ENCODE measurements around the gene ADAMTS15.

Gene ADAMTS15, protein sequence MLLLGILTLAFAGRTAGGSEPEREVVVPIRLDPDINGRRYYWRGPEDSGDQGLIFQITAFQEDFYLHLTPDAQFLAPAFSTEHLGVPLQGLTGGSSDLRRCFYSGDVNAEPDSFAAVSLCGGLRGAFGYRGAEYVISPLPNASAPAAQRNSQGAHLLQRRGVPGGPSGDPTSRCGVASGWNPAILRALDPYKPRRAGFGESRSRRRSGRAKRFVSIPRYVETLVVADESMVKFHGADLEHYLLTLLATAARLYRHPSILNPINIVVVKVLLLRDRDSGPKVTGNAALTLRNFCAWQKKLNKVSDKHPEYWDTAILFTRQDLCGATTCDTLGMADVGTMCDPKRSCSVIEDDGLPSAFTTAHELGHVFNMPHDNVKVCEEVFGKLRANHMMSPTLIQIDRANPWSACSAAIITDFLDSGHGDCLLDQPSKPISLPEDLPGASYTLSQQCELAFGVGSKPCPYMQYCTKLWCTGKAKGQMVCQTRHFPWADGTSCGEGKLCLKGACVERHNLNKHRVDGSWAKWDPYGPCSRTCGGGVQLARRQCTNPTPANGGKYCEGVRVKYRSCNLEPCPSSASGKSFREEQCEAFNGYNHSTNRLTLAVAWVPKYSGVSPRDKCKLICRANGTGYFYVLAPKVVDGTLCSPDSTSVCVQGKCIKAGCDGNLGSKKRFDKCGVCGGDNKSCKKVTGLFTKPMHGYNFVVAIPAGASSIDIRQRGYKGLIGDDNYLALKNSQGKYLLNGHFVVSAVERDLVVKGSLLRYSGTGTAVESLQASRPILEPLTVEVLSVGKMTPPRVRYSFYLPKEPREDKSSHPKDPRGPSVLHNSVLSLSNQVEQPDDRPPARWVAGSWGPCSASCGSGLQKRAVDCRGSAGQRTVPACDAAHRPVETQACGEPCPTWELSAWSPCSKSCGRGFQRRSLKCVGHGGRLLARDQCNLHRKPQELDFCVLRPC

GRCh38 chr11:130448416-130449309 is at the start of gene ADAMTS15:
Gene ADAMTS15 (plus strand): TSS chr11:130448645. CDS start chr11:130448974, 329 bp downstream.
- no peak for DNase-seq

DNA sequence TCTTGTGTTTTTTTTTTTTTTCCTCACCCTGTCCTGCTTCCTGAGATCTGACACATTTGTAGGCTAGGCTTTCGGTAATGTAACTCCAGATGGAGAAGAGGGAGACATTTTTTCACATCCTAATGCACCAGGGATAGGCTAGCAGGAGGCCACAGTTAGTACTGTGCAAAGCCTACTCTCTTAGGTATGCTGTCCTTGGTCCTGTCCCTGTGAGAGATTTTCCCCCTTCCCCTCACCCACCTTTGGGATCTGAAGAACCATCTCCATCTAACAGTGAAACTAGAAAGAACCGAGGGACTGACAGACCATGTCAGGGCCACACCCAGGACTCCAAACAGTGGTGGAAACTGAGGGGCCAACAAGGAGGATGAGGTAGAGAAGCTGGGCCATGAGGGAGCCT is 49.2 kb upstream of the ADAMTS15 start:
- DNase-seq, result no peak

- no peak for DNase-seq
Measured at GRCh38 chr11:130400781-130401483, 47.5 kb upstream of the ADAMTS15 start.

DNA sequence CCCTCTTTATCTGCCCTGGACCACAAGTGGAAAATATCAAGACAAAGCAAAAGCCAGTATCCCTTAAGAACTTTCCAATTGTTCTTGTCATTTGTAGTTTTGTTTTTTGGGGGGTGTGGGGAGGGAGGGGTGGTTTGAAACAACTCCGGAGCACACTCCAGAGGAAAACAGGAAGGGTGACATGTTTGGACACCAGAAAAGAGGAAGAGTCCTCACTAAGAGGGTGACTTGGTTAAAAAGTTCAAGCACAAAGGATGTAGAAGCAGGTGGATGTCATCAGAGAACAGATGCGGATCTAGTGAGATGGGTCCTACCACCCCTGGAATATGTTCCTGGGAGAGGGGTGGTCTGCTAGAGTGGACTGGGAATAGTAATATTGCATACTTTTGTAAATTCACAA is 45.9 kb upstream of the ADAMTS15 start:
- DNase-seq, result no peak

- no peak for DNase-seq
Measured at GRCh38 chr11:130403271-130403804, 45.1 kb upstream of the ADAMTS15 start.

DNA sequence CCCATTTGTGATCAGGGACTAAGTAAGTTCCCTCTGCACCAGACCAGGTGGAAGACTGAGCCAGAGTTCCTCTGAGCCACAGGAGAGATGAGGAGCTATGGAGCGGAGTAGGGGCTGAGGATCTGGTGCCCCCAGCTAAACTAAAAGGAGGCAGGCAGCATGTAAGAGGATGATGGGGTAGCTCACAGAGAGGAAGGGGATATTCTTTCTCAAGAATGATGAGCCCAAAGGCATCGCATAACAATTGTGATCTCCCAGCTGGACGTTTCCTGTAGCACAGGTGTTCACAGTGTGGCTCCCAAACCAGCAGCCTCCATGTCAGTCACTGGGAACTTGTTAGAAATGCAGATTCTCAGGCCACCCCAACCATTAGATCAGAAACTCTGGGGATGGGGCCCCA is 44.5 kb upstream of the ADAMTS15 start:
- no peak for DNase-seq

DNA sequence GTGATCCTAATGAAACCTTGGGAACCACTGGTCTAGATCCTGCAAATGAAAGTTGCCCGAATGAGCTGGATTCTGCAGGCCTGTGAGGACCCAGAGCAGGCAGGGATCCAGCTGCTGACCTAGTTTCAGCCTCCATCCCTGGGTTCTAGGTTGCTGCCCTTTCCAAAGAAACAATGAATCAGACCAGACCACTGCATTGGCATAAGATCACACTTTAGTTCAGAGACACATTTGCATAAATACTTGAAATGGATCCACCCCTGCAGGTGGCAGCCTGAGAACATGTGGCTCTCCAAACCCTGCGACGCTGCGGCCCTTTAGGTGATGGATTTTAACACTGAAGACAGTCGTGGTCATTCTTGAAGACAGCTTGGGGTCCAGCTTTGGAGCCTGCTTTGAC is 43.7 kb upstream of the ADAMTS15 start:
- no peak for DNase-seq

DNA sequence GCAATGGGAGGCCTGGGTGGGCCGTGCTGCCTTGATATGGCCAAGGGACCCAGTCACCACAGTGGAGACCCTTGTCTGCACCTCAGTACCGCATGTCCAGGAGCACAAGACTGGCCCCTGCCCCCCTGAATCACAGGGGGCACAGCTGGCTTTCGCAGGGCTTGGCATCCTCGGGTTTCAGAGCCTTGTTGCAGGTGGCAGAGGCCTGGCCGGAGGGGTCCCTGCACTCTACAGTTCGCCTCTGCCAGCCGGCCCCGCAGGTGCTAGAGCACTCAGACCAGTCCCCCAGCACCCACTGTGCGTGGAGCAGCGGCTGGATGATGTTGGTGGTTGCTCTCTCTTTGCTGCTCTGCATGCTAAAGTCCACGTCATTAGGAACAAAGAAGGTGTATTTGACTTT is 43.0 kb upstream of the ADAMTS15 start:
- DNase-seq, result no peak

DNA sequence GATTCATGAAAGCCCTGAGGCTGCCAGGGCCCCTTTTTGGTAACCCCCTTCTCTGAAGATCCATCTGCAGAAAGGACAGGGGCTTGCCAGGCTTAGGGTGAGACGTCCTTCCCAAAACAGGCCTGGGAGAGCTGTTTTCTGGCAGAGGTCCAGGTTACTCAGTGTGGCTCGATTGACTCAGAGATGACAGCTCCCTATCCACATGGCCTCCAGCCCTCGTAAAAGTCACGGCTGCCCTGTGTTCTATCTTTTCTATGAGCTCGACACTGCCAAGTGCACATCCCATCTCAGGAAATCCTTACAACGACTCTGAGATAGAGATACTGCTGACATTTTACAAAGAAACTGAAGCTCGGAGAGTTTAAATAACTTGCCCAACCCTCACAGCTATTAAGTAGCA is 40.5 kb upstream of the ADAMTS15 start:
- no peak for DNase-seq

GRCh38 chr11:130408401-130408890 is 40.0 kb upstream of the ADAMTS15 start:
- DNase-seq, result no peak

GRCh38 chr11:130408901-130409300 is 39.5 kb upstream of the ADAMTS15 start:
- no peak for DNase-seq

GRCh38 chr11:130409594-130410388 is 38.7 kb upstream of the ADAMTS15 start:
- no peak for DNase-seq

DNA sequence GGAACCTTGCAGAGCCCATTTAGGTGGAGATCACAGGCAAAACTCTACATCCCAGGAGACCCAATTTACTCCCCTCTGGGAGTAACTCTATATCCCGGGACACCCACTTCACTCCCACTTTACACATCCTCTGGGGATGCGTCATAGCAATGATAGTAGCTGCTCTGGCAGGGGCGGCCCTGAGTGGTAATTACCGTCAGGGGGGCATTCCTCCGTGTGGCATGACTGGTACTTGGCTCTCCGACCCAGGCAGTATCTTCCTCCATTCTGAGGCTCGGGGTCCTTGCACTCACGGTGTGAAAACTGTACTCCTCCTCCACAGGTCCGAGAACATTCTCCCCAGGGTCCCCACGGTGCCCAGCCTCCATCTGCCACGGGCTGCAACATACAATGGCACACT is 37.2 kb upstream of the ADAMTS15 start:
- DNase-seq, result no peak

GRCh38 chr11:130413405-130414106 is 34.9 kb upstream of the ADAMTS15 start:
- no peak for DNase-seq

DNA sequence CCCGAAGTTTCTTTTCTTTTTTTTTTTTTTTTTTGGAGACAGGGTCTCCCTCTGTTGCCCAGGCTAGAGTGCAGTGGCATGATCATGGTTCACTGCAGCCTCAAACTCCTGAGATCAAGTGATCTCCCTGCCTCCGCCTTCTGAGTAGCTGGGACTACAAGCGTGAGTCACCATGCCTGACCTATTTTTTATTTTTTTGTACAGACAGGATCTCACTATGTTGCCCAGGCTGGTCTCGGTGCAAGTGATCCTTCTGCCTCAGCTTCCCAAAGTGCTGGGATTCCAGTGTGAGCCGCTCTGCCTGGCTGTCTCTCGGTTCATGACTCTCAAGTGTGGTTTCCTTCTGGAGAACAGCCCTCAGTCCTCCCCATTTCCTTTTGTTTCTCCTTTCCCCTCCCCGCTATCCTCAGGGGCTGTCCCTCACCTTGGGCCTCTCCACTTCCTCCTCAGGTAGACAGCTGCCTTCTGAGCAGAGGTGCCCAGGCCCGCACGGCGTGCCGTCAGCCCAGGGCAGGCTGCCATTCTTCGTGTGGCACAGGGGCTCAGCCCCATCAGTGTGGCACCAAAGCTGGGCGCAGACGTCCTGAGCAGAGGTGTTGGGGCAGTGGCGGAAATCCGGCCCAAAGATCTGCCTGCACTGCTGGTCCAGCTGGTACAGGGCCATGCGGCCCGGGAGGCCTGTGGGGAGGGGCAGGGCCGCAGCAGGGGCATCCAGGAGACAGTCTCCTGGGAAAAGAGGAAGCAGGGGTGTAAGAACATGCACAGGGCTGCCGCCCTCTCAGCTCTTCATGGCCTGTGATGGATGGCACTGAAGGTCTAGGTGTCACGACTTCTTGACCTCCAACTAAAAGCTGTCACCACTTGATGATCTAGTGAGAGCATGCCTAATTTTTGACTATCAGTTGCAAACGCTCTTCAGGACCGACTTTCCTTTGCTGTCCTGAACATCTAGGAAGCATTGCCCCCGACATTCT is 34.1 kb upstream of the ADAMTS15 start:
- DNase-seq, result no peak

DNA sequence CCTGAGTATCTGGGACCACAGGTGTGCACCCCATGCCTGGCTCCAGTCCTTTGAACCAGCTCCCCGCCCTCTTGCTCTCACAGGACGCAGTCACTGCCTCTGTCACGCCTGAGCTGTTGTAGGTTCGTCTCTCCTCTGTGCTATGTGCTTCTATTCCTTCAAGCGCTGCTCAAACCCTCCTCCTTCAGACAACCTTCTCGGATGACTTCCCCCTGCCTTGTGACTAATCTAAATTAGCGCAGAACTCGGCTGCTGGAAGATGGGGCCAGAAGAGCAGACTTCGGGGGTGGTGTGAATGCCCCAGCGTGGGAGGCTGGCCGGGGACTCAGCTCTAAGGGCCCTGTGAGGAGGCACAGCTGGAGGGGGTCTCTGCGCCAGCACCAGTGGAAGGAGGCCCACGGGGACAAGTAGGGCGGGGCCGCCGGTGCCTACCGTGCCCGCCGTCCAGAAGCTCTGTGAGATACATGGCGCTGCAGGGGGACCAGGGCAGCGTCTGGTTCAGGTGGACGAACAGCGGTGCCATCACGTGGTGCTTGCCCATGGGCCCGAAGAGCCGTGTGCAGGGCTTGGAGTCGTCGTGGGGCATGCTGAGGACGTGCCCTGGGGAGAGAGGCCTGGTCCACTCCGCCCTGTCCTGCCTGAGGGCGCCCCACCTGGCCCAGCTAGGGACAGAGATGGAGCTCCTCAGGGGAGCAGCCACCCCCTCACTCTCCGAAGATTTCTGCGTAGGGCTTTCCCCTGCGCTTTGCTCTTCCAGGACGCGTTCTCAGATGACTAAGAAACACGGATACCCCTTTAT is 32.5 kb upstream of the ADAMTS15 start:
- no peak for DNase-seq

DNA sequence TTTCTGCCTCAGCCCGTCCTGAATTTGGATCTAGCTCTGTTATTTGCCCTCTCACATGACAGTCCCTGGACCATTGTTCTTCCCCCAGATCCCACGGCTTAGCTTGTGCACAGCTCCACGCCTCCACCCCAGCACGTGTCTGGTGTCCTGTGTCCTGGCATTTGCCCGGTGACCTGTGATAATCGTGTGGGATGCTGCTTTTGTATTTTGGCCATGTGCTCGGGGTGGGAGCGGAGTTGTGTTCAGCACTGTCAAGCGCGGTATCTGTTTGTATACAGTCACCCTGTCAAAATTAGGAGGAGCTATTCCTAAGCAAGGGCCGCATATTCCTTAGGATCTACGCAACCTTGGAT is 31.9 kb upstream of the ADAMTS15 start:
- no peak for DNase-seq

- no peak for DNase-seq
Measured at GRCh38 chr11:130416906-130417305, 31.5 kb upstream of the ADAMTS15 start.

Data from CD4-positive, alpha-beta T cell treated with Interleukin-1 beta for 1 hour (primary cell).